ENCODE results near the gene C12orf42.

- no peak for TF ChIP-seq CTCF (IDR thresholded peaks at IDR 0.05)
- no peak for TF ChIP-seq POLR2A (IDR thresholded peaks at IDR 0.05)
- TF ChIP-seq EP300 (IDR thresholded peaks at IDR 0.05) = no peak
Measured at GRCh38 chr12:103354403-103354802, 141.4 kb downstream of the C12orf42 start.

Measured in tibial nerve (tissue), 4 donors.